ENCODE data around the gene ERGIC2.

Gene ERGIC2

DNA sequence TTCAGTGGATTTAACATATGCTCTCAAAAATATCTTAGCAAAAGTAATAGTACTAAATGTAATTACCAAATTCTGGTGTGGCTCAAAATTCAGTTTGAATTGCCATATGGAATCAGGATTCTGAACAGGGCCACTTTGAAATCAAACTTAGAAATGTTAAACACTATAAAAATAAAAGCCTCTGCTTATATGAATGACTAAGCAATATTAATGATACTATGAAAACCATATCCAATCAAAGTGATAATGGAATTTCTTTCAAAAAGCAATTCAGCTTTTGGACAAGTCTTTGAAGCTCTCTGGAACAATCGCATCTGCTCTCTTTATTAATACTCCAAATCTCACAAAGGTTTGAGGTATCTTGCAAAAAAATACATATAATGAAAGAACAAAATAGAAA lies 51.6 kb downstream of the ERGIC2 start:
- TF ChIP-seq ISL1 (CRISPR knock-in tag; IDR thresholded peaks at IDR 0.05) (no peak), ZNF565 (CRISPR knock-in tag; conservative IDR thresholded peaks at IDR 0.05; ENCODE audit: low read depth) (no peak), SNAI2 (CRISPR knock-in tag; IDR thresholded peaks at IDR 0.05) (no peak), ZC3H10 (CRISPR knock-in tag; IDR thresholded peaks at IDR 0.05) (no peak), RARB (CRISPR knock-in tag; IDR thresholded peaks at IDR 0.05) (no peak), TOX (CRISPR knock-in tag; IDR thresholded peaks at IDR 0.05; ENCODE audit: borderline replicate concordance) (no peak), ARNTL (CRISPR knock-in tag; IDR thresholded peaks at IDR 0.05; ENCODE audit: borderline replicate concordance, low read depth) (no peak), BACH2 (CRISPR knock-in tag; IDR thresholded peaks at IDR 0.05; ENCODE audit: borderline replicate concordance) (no peak), TCF4 (CRISPR knock-in tag; IDR thresholded peaks at IDR 0.05; ENCODE audit: borderline replicate concordance) (no peak), ZNF70 (CRISPR knock-in tag; IDR thresholded peaks at IDR 0.05) (no peak), OSR1 (CRISPR knock-in tag; IDR thresholded peaks at IDR 0.05) (no peak), ESRRG (CRISPR knock-in tag; IDR thresholded peaks at IDR 0.05) (no peak), CSDC2 (CRISPR knock-in tag; IDR thresholded peaks at IDR 0.05) (no peak)
- TF ChIP-seq, protein P1, sequence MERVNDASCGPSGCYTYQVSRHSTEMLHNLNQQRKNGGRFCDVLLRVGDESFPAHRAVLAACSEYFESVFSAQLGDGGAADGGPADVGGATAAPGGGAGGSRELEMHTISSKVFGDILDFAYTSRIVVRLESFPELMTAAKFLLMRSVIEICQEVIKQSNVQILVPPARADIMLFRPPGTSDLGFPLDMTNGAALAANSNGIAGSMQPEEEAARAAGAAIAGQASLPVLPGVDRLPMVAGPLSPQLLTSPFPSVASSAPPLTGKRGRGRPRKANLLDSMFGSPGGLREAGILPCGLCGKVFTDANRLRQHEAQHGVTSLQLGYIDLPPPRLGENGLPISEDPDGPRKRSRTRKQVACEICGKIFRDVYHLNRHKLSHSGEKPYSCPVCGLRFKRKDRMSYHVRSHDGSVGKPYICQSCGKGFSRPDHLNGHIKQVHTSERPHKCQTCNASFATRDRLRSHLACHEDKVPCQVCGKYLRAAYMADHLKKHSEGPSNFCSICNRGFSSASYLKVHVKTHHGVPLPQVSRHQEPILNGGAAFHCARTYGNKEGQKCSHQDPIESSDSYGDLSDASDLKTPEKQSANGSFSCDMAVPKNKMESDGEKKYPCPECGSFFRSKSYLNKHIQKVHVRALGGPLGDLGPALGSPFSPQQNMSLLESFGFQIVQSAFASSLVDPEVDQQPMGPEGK (CRISPR knock-in tag; IDR thresholded peaks at IDR 0.05; ENCODE audit: borderline replicate concordance): no peak
- TF ChIP-seq, protein P2, sequence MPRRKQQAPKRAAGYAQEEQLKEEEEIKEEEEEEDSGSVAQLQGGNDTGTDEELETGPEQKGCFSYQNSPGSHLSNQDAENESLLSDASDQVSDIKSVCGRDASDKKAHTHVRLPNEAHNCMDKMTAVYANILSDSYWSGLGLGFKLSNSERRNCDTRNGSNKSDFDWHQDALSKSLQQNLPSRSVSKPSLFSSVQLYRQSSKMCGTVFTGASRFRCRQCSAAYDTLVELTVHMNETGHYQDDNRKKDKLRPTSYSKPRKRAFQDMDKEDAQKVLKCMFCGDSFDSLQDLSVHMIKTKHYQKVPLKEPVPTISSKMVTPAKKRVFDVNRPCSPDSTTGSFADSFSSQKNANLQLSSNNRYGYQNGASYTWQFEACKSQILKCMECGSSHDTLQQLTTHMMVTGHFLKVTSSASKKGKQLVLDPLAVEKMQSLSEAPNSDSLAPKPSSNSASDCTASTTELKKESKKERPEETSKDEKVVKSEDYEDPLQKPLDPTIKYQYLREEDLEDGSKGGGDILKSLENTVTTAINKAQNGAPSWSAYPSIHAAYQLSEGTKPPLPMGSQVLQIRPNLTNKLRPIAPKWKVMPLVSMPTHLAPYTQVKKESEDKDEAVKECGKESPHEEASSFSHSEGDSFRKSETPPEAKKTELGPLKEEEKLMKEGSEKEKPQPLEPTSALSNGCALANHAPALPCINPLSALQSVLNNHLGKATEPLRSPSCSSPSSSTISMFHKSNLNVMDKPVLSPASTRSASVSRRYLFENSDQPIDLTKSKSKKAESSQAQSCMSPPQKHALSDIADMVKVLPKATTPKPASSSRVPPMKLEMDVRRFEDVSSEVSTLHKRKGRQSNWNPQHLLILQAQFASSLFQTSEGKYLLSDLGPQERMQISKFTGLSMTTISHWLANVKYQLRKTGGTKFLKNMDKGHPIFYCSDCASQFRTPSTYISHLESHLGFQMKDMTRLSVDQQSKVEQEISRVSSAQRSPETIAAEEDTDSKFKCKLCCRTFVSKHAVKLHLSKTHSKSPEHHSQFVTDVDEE (CRISPR knock-in tag; IDR thresholded peaks at IDR 0.05): no peak
- TF ChIP-seq, protein P3, sequence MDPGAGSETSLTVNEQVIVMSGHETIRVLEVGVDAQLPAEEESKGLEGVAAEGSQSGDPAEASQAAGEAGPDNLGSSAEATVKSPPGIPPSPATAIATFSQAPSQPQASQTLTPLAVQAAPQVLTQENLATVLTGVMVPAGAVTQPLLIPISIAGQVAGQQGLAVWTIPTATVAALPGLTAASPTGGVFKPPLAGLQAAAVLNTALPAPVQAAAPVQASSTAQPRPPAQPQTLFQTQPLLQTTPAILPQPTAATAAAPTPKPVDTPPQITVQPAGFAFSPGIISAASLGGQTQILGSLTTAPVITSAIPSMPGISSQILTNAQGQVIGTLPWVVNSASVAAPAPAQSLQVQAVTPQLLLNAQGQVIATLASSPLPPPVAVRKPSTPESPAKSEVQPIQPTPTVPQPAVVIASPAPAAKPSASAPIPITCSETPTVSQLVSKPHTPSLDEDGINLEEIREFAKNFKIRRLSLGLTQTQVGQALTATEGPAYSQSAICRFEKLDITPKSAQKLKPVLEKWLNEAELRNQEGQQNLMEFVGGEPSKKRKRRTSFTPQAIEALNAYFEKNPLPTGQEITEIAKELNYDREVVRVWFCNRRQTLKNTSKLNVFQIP (CRISPR knock-in tag; IDR thresholded peaks at IDR 0.05; ENCODE audit: borderline replicate concordance, low read depth): no peak
- no peak for ATAC-seq

DNA sequence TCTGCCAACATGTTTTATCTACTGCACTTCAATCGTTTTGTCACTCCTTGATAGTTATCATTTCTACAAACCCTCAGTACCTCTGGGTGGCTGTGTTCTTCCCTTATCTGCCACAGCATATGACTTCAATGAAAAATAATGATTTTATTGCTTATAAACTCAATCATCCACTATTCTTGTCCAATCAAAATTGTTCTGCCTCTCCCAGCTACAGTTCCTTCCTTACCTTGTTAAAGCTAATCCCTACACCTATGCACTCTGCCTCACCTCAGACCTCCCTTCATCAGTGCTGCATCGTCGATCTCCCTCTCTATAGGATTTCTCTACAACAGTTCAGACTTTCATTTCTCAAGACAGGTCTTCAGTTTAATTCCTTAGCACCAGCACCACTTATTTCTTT lies 58.8 kb downstream of the ERGIC2 start:
- ATAC-seq: no peak

More for the DNA sequence above, 58.8 kb downstream of the ERGIC2 start:
- no peak for TF ChIP-seq ESRRG (CRISPR knock-in tag; IDR thresholded peaks at IDR 0.05)
- no peak for TF ChIP-seq ZNF8 (CRISPR knock-in tag; IDR thresholded peaks at IDR 0.05)
- no peak for TF ChIP-seq PPARA (CRISPR knock-in tag; IDR thresholded peaks at IDR 0.05; ENCODE audit: borderline replicate concordance)
- TF ChIP-seq ZNF565 (CRISPR knock-in tag; conservative IDR thresholded peaks at IDR 0.05; ENCODE audit: low read depth): no peak
- TF ChIP-seq, protein P4, sequence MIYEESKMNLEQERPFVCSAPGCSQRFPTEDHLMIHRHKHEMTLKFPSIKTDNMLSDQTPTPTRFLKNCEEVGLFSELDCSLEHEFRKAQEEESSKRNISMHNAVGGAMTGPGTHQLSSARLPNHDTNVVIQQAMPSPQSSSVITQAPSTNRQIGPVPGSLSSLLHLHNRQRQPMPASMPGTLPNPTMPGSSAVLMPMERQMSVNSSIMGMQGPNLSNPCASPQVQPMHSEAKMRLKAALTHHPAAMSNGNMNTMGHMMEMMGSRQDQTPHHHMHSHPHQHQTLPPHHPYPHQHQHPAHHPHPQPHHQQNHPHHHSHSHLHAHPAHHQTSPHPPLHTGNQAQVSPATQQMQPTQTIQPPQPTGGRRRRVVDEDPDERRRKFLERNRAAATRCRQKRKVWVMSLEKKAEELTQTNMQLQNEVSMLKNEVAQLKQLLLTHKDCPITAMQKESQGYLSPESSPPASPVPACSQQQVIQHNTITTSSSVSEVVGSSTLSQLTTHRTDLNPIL (CRISPR knock-in tag; IDR thresholded peaks at IDR 0.05; ENCODE audit: low read depth): no peak
- TF ChIP-seq ARNTL (CRISPR knock-in tag; IDR thresholded peaks at IDR 0.05; ENCODE audit: borderline replicate concordance, low read depth): no peak
- TF ChIP-seq ZNF70 (CRISPR knock-in tag; IDR thresholded peaks at IDR 0.05): no peak
- TF ChIP-seq SNAI2 (CRISPR knock-in tag; IDR thresholded peaks at IDR 0.05): no peak
- no peak for TF ChIP-seq BACH2 (CRISPR knock-in tag; IDR thresholded peaks at IDR 0.05; ENCODE audit: borderline replicate concordance)
- no peak for TF ChIP-seq ZC3H10 (CRISPR knock-in tag; IDR thresholded peaks at IDR 0.05)
- TF ChIP-seq, protein P1 (CRISPR knock-in tag; IDR thresholded peaks at IDR 0.05; ENCODE audit: borderline replicate concordance): no peak
- TF ChIP-seq CSDC2 (CRISPR knock-in tag; IDR thresholded peaks at IDR 0.05): no peak
- no peak for TF ChIP-seq ZFP3 (CRISPR knock-in tag; IDR thresholded peaks at IDR 0.05)
- TF ChIP-seq, protein P2 (CRISPR knock-in tag; IDR thresholded peaks at IDR 0.05): no peak
- TF ChIP-seq, protein P3 (CRISPR knock-in tag; IDR thresholded peaks at IDR 0.05; ENCODE audit: borderline replicate concordance, low read depth): no peak
